Upper lobe of left lung (tissue), 4 donors: ENCODE results near the gene RNFT2.

Experiments used
- EP300 ChIP-seq, 4 donors: sonication (generic); formaldehyde crosslinking; IDR thresholded peaks; one replicate each; pipeline ENCODE4 v1.5.1; 2017; ENCODE audit warnings: antibody characterized with exemption in 4 of 4, control low read depth in 2 of 4
- POLR2A ChIP-seq, 4 donors: fragments of 450-650 bp; IDR thresholded peaks; one replicate each; pipeline ENCODE4 v1.5.1; 2016 to 2017; ENCODE audit warnings: antibody characterized with exemption in 4 of 4, mild to moderate bottlenecking in 2 of 4
- POLR2AphosphoS5 ChIP-seq, 2 donors: sonication (generic); formaldehyde crosslinking; IDR thresholded peaks; one replicate each; pipeline ENCODE4 v1.5.1; 2017; ENCODE audit warnings: antibody characterized with exemption in 2 of 2
- TF ChIP-seq, protein P1 (sequence below), 6 experiments: fragments of 450-650 bp in 4 of 6; fragments of 200-600 bp in 2 of 6; sonication (generic) in 2 of 6; IDR thresholded peaks; one replicate each; pipeline ENCODE4 v1.5.1; 2016 to 2019; ENCODE audit warnings: antibody characterized with exemption in 6 of 6

DNA sequence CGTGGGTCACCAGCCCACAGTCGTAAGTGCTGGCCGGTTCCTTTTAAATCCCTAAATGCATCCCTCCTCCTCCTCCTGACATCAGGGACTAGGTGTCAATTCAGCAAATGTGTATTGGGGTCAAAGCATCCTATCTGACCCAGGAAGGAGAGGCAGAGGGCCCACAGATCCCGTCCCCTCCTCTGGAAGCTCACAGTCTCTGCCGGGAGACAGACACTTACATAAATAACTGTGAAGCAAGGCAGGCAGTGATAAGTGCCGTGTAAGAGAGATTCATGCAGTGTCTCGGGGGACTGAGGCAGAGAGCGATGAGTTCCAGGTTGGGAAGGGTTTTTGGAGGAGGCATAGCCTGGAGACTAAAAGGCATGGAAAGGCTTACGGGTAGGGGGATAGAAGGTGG lies 99.0 kb downstream of the RNFT2 start:
- TF ChIP-seq POLR2AphosphoS5 (IDR thresholded peaks at IDR 0.05): no peak
- TF ChIP-seq POLR2A (IDR thresholded peaks at IDR 0.05): no peak
- TF ChIP-seq, protein P1, sequence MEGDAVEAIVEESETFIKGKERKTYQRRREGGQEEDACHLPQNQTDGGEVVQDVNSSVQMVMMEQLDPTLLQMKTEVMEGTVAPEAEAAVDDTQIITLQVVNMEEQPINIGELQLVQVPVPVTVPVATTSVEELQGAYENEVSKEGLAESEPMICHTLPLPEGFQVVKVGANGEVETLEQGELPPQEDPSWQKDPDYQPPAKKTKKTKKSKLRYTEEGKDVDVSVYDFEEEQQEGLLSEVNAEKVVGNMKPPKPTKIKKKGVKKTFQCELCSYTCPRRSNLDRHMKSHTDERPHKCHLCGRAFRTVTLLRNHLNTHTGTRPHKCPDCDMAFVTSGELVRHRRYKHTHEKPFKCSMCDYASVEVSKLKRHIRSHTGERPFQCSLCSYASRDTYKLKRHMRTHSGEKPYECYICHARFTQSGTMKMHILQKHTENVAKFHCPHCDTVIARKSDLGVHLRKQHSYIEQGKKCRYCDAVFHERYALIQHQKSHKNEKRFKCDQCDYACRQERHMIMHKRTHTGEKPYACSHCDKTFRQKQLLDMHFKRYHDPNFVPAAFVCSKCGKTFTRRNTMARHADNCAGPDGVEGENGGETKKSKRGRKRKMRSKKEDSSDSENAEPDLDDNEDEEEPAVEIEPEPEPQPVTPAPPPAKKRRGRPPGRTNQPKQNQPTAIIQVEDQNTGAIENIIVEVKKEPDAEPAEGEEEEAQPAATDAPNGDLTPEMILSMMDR (IDR thresholded peaks at IDR 0.05): no peak
- TF ChIP-seq EP300 (IDR thresholded peaks at IDR 0.05): no peak
